Measurements from ENCODE around the gene CAB39L. TPM values are rescaled to one million over a fixed set of nuclear protein-coding genes. Genes with fewer than 3 reads are reported as not detected.

The CAB39L gene
- total and polyA plus RNA-seq, 2 of the 13 experiments (the other 11 are each of a cell fraction or from before 2014, with no cell fraction given), result 3.1 to 6.1 TPM

DNA sequence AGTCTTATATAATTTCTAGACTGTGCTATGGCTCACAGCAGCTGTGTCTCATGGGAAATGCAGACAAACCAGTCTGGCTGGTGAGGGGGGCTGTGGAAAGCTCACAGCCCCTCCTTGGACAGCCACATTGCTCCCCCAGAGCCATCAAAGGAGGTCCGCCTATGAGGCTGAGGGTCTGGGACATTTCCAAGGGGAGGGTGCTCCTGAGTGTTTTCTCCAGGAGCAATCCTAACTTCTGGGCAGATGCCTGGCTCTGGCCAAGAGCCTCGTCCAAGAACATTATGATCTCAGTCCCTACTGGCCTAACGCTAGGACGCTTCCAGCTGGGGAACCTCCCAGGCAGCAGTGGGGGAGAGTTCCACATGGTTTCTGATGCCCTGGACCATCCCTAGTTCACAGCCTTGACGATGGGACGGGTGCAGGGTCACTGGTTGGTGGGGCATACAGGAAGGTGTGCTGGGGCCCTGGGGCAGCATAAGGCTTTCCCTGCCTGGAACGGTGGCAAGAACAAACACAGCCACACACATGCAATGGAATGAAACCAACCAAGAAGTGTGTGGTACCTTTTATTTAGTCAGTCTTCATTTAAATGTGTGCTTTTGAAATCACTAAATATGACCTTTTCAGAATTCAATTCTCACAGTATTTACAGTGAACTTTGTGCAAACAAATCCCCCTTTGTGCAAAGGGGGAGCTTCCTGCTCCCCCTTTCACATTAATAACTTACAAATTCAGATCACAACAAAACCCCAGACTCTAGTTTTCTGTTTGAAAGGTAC, 135.6 kb downstream of the CAB39L start (continued):
- TF ChIP-seq RXRB (CRISPR knock-in tag; IDR thresholded peaks at IDR 0.05; ENCODE audit: borderline replicate concordance) (peak; percentile 22; the same call in 1 of the 2 replicates), ZBTB3 (CRISPR knock-in tag; IDR thresholded peaks at IDR 0.05; ENCODE audit: borderline replicate concordance, low read depth) (no peak), EP300 (IDR thresholded peaks at IDR 0.05; ENCODE audit: low read depth in 2 of 2, low read length in 2 of 2) (0 out of 4 replicates have a peak, but pooled peaks of 1 of the 2 experiments have one; percentile 14), EP300 (CRISPR knock-in tag; IDR thresholded peaks at IDR 0.05; ENCODE audit: borderline replicate concordance) (no peak), EEA1 (CRISPR knock-in tag; IDR thresholded peaks at IDR 0.05; ENCODE audit: borderline replicate concordance) (no peak), PPARG (CRISPR knock-in tag; conservative IDR thresholded peaks at IDR 0.05) (0 out of 2 replicates have a peak, but pooled peaks have one; percentile 29), ZNF879 (CRISPR knock-in tag; IDR thresholded peaks at IDR 0.05) (no peak), ZNF12 (CRISPR knock-in tag; IDR thresholded peaks at IDR 0.05) (no peak), KLF9 (CRISPR knock-in tag; IDR thresholded peaks at IDR 0.05; ENCODE audit: low read depth) (no peak), ZNF713 (CRISPR knock-in tag; IDR thresholded peaks at IDR 0.05) (no peak), SAP130 (CRISPR knock-in tag; IDR thresholded peaks at IDR 0.05; ENCODE audit: low read depth) (no peak; the same call in 1 of the 2 replicates), GTF2F1 (IDR thresholded peaks at IDR 0.05; ENCODE audit: low read length) (no peak), HES4 (CRISPR knock-in tag; IDR thresholded peaks at IDR 0.05; ENCODE audit: borderline replicate concordance) (no peak), ISL2 (CRISPR knock-in tag; IDR thresholded peaks at IDR 0.05) (0 out of 2 replicates have a peak, but pooled peaks have one; percentile 23), KDM5A (IDR thresholded peaks at IDR 0.05; ENCODE audit: borderline replicate concordance, low read length) (no peak), SALL1 (CRISPR knock-in tag; IDR thresholded peaks at IDR 0.05) (peak; percentile 23; the same call in 1 of the 2 replicates), EED (CRISPR knock-in tag; IDR thresholded peaks at IDR 0.05) (no peak), HNF4G (IDR thresholded peaks at IDR 0.05; ENCODE audit: borderline replicate concordance, low read depth, low read length) (no peak), HNF4G (CRISPR knock-in tag; IDR thresholded peaks at IDR 0.05; ENCODE audit: borderline replicate concordance, low read depth) (no peak)
- TF ChIP-seq, protein P1, sequence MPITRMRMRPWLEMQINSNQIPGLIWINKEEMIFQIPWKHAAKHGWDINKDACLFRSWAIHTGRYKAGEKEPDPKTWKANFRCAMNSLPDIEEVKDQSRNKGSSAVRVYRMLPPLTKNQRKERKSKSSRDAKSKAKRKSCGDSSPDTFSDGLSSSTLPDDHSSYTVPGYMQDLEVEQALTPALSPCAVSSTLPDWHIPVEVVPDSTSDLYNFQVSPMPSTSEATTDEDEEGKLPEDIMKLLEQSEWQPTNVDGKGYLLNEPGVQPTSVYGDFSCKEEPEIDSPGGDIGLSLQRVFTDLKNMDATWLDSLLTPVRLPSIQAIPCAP (CRISPR knock-in tag; IDR thresholded peaks at IDR 0.05; ENCODE audit: low read depth), result no peak
- TF ChIP-seq, protein P2, sequence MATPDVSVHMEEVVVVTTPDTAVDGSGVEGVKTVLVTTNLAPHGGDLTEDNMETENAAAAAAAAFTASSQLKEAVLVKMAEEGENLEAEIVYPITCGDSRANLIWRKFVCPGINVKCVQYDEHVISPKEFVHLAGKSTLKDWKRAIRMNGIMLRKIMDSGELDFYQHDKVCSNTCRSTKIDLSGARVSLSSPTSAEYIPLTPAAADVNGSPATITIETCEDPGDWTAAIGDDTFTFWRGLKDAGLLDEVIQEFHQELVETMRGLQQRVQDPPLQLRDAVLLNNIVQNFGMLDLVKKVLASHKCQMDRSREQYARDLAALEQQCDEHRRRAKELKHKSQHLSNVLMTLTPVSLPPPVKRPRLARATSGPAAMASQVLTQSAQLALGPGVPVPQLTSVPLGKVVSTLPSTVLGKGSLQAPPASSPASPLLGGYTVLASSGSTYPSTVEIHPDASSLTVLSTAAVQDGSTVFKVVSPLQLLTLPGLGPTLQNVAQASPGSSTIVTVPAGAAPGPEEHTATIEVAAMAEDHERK (CRISPR knock-in tag; IDR thresholded peaks at IDR 0.05; ENCODE audit: low read depth), result no peak
- TF ChIP-seq, protein P3, sequence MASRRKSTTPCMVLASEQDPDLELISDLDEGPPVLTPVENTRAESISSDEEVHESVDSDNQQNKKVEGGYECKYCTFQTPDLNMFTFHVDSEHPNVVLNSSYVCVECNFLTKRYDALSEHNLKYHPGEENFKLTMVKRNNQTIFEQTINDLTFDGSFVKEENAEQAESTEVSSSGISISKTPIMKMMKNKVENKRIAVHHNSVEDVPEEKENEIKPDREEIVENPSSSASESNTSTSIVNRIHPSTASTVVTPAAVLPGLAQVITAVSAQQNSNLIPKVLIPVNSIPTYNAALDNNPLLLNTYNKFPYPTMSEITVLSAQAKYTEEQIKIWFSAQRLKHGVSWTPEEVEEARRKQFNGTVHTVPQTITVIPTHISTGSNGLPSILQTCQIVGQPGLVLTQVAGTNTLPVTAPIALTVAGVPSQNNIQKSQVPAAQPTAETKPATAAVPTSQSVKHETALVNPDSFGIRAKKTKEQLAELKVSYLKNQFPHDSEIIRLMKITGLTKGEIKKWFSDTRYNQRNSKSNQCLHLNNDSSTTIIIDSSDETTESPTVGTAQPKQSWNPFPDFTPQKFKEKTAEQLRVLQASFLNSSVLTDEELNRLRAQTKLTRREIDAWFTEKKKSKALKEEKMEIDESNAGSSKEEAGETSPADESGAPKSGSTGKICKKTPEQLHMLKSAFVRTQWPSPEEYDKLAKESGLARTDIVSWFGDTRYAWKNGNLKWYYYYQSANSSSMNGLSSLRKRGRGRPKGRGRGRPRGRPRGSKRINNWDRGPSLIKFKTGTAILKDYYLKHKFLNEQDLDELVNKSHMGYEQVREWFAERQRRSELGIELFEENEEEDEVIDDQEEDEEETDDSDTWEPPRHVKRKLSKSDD (CRISPR knock-in tag; IDR thresholded peaks at IDR 0.05; ENCODE audit: low read depth), result no peak
- TF ChIP-seq, protein P4, sequence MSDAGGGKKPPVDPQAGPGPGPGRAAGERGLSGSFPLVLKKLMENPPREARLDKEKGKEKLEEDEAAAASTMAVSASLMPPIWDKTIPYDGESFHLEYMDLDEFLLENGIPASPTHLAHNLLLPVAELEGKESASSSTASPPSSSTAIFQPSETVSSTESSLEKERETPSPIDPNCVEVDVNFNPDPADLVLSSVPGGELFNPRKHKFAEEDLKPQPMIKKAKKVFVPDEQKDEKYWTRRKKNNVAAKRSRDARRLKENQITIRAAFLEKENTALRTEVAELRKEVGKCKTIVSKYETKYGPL (CRISPR knock-in tag; IDR thresholded peaks at IDR 0.05), result no peak
- TF ChIP-seq, protein P5, sequence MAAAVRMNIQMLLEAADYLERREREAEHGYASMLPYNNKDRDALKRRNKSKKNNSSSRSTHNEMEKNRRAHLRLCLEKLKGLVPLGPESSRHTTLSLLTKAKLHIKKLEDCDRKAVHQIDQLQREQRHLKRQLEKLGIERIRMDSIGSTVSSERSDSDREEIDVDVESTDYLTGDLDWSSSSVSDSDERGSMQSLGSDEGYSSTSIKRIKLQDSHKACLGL (CRISPR knock-in tag; IDR thresholded peaks at IDR 0.05), result no peak

Data from HepG2 (cell line).